HG03439 (cell line): ENCODE results near the gene DIAPH1.

ENCODE experiments used
- ATAC-seq: cut with Tn5 transposase; IDR thresholded peaks from one replicate; pipeline ENCODE4 v1.9.1; 2021; ENCODE audit warnings: mild to moderate bottlenecking, moderate library complexity; ENCODE audit not compliant: unreplicated experiment

Gene DIAPH1

DNA sequence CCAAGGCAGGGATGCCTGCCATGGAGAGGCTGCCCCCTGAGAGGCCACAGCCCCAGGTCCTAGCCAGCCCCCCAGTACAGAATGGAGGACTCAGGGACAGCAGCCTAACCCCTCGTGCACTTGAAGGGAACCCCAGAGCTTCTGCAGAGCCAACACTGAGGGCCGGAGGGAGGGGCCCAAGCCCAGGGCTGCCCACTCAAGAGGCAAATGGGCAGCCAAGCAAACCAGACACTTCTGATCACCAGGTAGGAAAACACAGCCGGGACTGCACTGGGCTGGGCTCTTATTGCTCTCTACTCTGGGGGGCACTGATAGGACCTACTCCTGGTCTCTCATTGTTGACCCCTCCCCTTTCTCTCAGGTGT, 21.2 kb upstream of the DIAPH1 start:
- ATAC-seq = no peak

DNA sequence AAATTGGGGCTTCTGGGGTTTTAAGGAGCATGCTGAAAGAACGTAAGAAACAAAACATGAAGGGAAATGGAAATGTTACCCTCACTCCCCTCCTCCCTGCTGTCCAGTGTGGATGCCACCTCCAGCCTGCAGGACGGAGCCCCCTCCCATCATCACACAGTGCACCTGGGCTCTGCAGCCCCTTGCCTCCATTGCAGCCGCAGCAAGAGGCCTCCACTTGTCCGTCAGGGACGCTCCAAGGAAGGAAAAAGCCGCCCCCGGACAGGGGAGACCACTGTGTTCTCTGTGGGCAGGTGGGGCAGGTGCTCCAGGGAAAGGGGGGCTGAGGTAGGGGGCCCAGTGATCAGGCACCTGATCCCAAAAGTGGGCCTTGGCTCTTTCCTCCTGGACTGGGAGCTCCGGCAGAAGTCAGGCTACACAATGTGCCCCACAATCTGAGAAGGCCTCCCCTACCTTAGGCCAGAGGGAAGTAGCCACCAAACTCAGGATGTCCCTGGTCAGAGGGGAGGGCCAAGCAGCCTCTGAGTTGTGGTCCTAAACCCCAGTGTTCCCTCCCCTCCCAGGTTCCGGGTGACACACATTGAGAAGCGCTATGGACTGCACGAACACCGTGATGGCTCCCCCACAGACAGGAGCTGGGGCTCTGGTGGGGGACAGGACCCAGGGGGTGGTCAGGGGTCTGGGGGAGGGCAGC, 20.7 kb upstream of the DIAPH1 start:
- ATAC-seq = no peak

DNA sequence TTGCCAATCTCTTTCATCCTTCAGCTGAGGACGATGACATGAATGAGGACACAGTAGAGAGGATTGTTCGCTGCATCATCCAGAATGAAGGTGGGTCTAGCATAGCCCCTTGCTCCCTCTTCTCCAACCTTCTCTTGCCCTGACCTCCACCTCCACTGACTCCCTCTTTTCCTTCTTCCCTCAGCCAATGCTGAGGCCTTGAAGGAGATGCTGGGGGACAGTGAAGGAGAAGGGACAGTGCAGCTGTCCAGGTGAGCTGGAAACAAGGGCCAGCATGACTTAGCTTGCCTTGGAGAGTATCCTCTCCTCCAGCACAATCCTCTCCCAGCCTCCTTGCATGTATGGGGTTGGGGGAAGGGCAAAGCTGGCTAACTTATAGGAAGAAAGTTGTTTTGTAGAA, 20.0 kb upstream of the DIAPH1 start:
- no peak for ATAC-seq

DNA sequence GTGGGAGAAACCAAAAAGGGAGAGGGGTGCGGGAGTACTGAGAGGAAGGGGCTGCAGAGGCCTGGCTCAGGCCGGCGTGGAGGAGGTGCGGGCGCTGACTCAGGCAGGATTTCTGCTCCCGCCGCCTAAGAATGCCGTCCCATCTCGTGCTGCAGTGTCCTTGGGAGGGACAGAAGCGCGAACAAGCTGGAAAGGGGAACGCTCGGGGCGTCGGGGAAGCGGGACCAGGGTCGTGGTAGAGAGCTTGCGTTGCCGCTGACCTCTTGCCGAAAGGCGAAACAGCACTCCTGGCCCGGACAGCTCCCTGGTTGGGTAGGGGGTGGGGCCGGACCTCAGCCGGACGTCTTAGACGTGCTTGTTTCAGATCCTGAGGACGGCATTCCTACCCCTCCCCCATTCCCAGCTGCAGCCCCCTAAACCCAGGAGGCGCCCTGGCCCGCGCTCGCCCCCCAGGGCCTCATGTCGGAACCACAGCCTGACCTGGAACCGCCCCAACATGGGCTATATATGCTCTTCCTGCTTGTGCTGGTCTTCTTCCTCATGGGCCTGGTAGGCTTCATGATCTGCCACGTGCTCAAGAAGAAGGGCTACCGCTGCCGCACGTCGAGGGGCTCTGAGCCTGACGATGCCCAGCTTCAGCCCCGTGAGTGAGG, 19.1 kb upstream of the DIAPH1 start:
- ATAC-seq = no peak

DNA sequence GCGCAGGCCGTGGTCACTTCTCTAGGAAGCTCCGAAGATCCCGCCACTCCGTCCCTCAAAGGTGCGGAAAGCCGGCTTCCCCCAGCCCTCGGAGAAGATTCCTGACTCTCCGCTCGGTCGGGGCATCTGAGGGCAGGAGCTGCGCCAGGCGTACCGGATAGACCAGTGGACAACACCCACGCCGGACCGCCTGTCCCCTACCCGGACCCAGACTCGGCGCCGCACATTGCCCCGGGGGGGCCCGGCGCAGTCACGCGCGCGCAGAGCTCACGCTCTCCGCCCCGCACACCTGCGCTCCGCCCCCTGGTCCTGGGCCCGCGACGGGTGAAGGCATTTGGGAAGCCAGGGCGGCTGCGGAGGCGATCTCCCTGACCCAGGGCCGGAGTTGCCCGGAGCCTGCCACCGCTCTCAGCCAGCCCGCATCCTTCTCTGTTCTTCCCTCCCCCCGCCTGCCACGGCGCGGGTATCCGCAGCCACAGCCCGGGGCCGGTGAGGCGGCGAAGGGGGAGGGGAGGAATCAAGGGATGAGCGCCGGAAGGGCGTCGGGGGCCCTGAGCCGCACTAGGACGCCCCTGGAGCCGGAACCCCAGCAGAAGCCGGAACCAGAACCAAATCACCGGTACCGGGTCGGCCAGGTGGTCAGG, 18.4 kb upstream of the DIAPH1 start:
- peak; percentile 25 for ATAC-seq

DNA sequence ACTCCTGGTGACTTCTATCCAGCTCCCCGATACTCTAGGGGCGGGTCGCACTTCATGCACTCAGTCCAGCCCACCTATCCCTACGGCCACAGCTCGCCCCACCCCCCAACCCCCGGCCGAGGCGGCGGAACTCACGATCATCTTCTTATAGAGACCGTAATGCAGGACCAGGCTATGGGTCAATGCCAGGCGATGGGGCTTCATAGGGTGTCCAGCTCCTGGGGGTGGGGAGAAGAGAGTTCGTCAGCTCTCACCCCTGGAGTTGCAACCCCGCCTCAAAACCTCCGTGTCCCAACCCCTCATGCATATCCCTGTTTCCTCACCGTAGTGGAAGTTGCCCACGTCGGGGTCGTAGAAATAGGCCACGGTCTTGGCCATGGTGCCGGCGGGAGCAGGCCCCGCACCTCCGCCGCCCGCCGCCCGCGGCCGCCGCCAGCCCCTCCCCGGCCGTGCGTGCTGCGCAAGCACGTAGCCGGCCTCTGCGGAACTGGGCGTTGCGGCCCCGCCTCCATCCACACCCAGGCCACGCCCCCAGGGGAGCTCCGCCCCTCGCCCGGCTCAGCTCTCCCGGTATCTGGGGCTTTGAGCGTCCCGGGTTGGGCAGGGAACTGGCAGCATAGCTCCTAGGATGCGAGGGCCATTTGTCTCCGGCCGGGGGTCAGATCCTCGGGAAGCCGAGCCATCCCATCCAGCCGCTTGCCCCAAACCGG, 17.8 kb upstream of the DIAPH1 start, which contains the start of the genes HDAC3 and RELL2:
Gene HDAC3 (minus strand): TSS at position 437 of the 710 bp plus-strand sequence. CDS start 59 bp downstream, at position 378.
Gene RELL2 (plus strand): TSS at position 585 of the 710 bp plus-strand sequence. CDS start 1,229 bp downstream, outside the sequence.
- ATAC-seq = peak; percentile 70

DNA sequence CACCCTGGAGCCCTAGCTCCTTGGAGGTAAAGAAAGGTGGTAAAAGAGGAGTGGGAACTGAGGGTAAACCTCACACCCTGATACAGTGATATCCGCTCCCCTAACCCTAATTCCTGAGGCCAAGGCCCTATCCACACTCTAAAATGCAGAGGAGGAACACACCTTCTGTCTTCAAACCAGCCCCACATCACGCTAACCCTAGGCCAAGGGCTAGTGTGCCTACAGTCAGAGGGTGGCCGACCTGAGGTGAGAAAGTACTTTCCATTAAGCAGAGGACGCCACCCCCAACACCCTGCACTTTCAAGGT, 17.3 kb upstream of the DIAPH1 start:
- no peak for ATAC-seq

DNA sequence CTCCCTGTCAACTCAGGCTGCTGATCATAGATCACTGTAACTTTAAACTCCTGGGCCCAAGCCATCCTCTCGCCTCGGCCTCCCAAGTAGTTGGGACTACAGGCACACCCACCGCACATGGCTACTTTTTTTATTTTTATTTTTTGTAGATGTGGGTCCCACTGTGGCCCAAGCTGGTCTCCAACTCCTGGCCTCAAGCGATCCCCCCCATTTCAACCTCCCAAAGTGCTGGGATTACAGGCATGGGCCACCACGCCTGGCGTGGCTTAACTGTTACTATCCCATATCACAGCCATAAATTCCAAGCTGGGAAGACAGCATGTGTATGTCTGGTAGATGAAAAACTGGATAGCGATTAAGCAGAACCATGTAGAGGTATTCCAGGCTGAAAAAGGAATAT, 16.8 kb upstream of the DIAPH1 start:
- ATAC-seq = no peak

DNA sequence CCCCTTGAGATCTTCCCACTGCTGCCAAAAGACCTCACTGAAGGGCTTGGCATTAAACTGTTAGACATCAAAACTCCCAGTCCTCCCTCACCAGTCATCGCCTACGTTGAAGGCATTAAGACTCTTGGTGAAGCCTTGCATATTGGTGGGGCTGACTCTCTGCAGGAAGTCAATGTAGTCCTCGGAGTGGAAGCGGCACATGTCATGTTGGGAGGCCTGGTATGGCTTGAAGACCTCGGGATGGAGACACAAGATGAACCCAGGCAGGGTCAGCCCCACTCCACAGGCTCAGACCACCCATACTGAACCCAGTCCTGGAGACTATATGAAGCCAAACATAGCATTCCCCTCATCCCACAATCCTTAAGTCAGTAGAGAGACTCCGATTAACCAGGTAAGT, 15.9 kb upstream of the DIAPH1 start:
- ATAC-seq = no peak

DNA sequence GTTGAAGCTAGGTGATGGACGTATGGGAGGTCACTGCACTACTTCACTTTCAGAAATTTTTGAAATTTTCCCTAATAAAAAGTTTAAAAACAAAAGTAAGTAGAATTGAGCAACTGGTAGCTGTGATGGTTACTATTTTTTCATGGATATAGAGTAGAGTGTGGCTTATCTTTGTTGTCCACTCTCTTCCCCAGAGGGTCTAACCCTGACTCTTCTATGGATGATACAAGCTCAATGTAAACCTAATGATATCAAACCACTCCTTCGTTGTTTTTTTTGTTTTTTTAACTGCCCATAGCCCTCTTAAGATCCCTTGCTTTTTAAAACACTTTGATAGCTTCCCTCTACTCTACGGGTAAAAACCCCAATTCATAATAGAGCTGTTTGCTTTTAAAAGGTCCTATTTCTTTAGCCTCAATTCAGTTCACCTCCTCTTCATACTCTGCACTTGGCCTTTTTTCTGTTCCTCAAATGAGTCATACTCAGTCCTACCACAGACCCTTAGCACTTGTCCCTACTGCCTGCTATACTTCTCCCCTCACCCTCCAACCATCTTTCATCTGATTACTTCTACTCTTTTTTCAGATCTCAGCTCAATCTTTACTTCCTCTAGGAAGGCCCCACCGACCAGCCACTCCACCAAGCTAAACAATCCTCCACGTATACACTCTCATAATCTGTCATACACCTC, 15.2 kb upstream of the DIAPH1 start:
- ATAC-seq = peak; percentile 50

DNA sequence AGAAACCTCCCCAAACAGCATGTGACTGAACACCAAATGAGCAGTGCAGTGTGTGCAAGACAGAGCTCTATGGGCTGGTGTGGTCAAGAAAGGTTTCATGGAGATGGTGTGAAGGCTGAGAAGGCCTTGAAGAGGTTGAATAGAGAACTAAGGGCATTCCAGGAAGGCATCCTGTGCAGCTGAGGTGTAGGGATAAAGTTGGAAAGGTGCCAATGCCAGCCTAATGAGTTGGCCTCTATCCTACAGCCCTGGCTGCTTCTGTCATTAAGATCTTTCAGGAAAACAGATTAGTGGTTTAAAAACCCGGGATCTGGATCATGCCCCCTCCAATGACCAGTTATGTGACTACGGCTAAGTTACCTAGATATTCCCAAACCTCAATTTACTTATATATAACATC, 13.8 kb upstream of the DIAPH1 start:
- ATAC-seq = no peak

DNA sequence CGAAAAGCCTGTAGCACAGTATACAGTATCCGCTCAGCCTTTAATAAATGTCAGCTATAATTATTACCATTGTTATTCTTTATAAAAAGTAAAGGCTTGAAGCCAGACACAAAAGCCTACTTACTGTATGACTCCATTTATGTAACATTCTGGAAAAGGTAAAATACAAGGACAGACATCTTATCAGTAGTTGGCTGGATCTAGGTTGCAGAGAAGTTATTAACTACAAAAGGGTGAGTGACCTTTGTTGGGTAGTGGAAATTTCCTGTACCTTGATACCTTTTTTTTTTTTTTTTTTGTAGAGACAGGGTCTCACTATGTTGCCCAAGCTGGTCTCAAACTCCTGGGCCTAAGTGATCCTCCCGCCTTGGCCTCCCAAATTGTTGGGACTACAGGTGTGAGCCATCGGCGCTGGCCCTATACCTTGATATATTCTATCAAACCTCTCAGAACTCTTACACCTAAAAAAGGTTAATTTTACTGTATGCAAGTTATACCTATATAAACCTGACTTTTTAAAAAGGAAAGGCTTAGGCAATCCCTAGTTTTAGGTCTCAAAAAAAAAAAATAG, 11.9 kb upstream of the DIAPH1 start:
- ATAC-seq = no peak

DNA sequence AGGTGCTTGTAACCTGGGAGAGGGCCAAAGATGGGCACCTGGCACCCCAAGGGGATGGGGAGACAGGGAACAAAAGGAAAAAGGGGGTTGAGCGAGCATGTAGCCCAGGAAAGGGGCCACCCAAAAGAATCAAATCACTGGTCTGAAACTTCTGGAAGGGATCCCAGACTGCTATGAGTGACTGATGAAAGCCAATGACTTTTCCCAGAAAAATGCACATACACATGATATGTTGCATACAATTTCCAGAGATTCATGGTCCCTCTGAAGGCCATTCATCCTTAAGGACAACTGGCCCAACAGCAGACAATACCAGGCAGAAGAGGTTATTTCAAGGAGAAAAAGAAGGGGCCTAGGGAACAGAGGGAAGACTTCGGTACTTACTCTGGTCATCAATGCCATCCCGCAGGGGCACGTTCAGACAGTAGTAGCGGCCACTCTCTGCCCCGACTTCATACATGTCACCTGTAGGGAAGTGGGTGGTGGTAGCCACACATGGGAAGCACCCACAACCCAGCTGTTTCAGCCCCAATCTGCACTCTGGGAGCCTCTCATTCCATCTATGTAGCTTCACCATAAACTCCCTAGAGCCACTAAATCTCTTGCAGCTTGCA, 9.5 kb upstream of the DIAPH1 start:
- no peak for ATAC-seq

DNA sequence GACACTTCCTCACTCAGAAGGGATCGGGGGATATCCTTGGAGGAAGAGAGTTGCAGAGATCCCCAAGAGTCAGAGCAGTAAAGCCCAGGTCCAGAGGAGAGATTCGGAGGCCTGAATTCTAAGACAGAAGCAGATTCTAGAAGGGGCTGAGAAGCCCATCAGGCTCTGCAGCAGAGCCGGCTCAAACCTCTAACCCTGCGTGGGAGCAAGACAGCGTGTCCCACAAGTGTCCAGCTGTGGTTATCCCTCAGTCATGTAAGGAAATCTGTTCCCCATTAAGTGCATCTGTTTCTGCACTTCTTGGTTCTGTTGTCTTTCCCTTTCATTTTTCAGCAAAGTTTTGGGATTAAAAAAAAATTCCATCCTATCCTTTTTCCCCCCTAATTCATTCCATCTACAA, 4.8 kb upstream of the DIAPH1 start:
- no peak for ATAC-seq

DNA sequence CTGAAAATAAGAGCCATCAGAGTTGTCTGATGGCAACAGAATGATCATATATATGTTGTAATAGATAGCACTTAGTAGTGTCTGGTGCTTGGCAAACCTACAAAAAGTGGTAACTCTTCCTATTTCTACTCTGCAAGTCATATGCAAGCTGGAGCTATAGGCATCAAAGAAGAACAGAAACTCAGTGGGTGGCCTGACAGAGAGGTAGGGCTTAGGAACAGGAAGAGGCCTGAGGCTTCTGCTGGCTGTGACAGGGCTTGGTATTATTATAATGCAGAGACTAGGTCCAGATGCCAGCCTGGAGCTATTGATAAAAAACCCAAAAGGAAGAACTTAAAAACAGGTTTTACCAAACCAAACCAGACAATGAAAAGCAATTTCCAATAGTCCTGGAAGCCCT, 4.4 kb upstream of the DIAPH1 start:
- ATAC-seq = no peak

DNA sequence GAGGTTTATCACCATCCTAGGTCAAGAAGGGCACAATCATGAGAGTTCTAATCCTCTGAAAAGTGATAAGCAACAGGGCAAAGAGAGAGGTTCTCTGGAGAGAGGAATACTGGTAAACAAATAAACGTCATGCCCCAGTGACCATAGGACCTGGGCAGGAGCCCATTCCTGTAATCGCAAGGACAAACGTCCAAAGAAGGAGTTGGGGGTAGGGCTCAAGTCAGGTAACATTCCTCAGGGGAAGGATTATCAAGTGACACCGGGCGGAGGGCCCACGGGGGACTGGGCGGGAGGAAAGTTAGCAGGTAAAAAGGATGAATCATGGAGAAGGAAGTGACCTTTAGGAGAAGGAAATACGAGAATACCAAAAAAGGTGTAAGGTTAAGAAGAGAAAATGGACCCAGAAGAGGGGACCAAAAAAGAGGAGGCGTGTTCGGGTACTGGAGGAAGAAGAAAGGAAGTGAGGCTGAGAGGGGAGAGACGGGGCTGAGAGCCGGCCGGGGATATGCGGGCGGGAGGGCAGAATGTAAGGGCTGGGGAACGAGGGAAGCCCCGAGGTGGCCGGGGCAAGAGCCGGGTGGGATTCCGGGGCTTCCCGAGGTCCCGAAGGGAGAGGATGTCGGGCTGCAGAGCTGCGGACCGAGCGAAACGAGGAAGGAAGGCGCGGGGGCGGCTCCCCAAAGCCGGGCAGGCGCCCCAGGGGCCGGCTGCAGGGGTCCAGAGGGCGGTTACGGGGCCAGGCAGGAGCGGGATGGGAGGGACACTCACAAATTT, 583 bp downstream of the DIAPH1 start:
- ATAC-seq = peak; percentile 35

DNA sequence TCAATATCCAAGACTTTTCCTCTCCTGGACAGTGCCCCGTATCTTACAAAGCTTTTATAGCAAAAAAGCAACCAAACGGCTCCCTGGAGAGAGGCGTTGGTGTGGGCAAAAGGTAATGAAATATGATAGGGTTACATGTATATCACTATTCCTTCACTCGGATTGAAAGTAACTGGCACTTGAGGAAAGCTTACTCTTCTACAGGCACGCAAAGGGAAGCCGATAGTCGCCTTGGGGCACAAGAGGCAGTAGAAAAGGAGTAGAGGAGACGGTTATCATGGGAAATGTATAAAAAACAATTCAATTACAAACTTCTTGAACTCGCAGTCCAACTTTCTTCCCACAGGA, 1.1 kb downstream of the DIAPH1 start:
- ATAC-seq = no peak

DNA sequence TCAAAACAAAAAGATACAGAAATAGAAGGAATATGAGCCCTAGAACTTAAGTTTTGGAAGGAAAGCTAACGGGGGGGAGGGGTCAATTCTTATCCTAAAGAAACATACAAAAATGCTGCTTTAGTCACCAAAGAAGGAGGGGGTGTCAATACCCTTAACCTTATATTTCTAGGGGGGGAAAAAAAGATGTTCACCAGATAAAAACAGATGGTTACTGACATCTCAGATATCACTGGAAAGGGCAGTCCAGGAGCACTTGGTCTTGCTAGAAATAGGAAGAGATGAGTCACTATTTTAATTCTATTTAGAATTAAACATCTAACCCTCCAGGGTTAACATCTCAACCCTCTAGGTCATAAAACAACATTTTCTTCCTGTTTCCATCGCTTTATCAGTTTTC, 1.7 kb downstream of the DIAPH1 start:
- ATAC-seq = no peak

DNA sequence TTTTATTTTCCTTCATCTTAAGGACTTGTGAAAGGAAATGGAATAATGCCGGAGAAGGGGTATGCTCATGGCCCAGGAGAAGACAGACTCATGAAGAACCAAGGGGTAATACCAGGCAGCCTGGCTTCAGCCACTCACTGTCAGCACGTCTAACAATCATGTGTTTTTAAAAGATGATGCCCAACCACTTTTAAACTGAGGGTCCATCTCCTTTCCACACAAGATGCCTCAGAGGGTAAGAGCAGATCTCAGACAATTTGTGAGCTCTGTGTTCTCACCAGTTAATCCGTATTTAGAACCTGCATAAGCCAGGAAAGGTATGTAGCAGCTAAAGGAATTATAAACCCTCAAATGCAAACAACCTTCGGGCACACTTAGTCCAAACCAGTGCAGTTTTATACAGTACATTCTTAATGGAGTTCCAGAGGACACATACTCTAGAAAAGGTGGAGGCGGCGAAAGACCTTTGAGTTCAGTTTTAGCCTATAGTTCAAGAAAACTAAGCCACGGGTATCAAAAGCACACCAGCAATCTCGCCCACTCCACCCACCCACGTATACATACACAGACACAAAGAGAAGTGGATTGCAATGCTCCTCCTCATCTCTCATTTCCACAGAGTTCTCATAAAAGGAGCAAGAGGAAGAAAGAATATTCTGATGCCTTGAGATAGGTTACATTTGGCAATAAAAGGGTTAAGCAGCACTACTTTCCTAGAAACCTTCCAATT, 2.6 kb downstream of the DIAPH1 start:
- no peak for ATAC-seq
